H1 (cell line): ENCODE data around the gene NFIX. TPM values are rescaled to one million over a fixed set of nuclear protein-coding genes. Genes with fewer than 3 reads are reported as not detected.

ENCODE experiments used
- CTCF ChIA-PET: fragments of 300-600 bp; sonication (Branson Sonifier 250); formaldehyde crosslinking; loops from one replicate; lab custom pipeline; 2021; ENCODE audit not compliant: partially characterized antibody; lab: Charles Lee
- POLR2A ChIA-PET: fragments of 300-600 bp; sonication (Branson Sonifier 250); formaldehyde crosslinking; loops from one replicate; lab custom pipeline; 2021; ENCODE audit warnings: inconsistent platforms; ENCODE audit not compliant: partially characterized antibody; lab: Charles Lee
- DNase-seq, 2 experiments: peaks; one replicate each; pipeline versions ENCODE4 v3.0.0 to v3.0.0-alpha.2; 2010 to 2022; ENCODE audit warnings: low spot score in 2 of 2, low read depth in 1 of 2, mixed read lengths in 1 of 2
- FAIRE-seq: peaks from 2 replicates; lab custom pipeline; 2011; peaks lifted over from hg19 to GRCh38; lab: Jason Lieb, UNC
- H2AFZ ChIP-seq: 2 replicates; pipeline ENCODE4 v1.8.1; 2012; ENCODE audit warnings: low read length, inconsistent platforms
- H2AK5ac ChIP-seq: 2 replicates; pipeline ENCODE4 v1.6.1; 2013; ENCODE audit warnings: low read depth, low read length
- H2BK120ac ChIP-seq: replicated peaks from 2 replicates; pipeline ENCODE3; 2013; ENCODE audit warnings: low read depth, low read length, inconsistent platforms
- H2BK12ac ChIP-seq: 2 replicates; pipeline ENCODE4 v1.6.1; 2013; ENCODE audit warnings: low read depth, low read length
- H2BK15ac ChIP-seq: 2 replicates; pipeline ENCODE4 v1.6.1; 2013; ENCODE audit warnings: low read length
- H2BK20ac ChIP-seq: 2 replicates; pipeline ENCODE4 v1.6.1; 2013; ENCODE audit warnings: low read length
- H2BK5ac ChIP-seq: 2 replicates; pipeline ENCODE4 v1.6.1; 2013; ENCODE audit warnings: low read depth, low read length
- H3K14ac ChIP-seq: 2 replicates; pipeline ENCODE4 v1.6.1; 2013; ENCODE audit warnings: inconsistent platforms; ENCODE audit not compliant: insufficient read length
- H3K18ac ChIP-seq: 2 replicates; pipeline ENCODE4 v1.6.1; 2013; ENCODE audit warnings: low read length; ENCODE audit errors: extremely low read depth
- H3K23ac ChIP-seq: 2 replicates; pipeline ENCODE4 v1.6.1; 2013; ENCODE audit warnings: inconsistent platforms; ENCODE audit not compliant: insufficient read length
- H3K23me2 ChIP-seq: 2 replicates; pipeline ENCODE4 v1.6.1; 2013; ENCODE audit warnings: low read depth, low read length
- H3K27ac ChIP-seq: 2 replicates; pipeline ENCODE4 v1.6.1; 2011; ENCODE audit warnings: low read depth, low read length, inconsistent platforms
- H3K27me3 ChIP-seq, 4 experiments: replicated peaks in 1 of 4; 1 replicate in 1 of 4; 2 replicates in 3 of 4; pipeline versions ENCODE4 v1.6.1 to v1.8.1; 2011 to 2013; ENCODE audit warnings: low read length in 3 of 4, mild to moderate bottlenecking in 3 of 4, inconsistent platforms in 2 of 4, mixed read lengths in 2 of 4, moderate library complexity in 1 of 4; ENCODE audit not compliant: control insufficient read depth in 3 of 4, insufficient read depth in 3 of 4; ENCODE audit errors: extremely low read depth in 1 of 4
- H3K36me3 ChIP-seq, 4 experiments: 2 replicates each; pipeline versions ENCODE4 v1.6.1 to v1.8.1; 2011 to 2013; ENCODE audit warnings: mild to moderate bottlenecking in 4 of 4, low read length in 3 of 4, moderate library complexity in 2 of 4, control low read depth in 1 of 4, inconsistent platforms in 1 of 4; ENCODE audit not compliant: insufficient read depth in 4 of 4, control insufficient read depth in 2 of 4
- H3K4ac ChIP-seq: replicated peaks from 2 replicates; pipeline ENCODE3; 2013; ENCODE audit warnings: low read length, low read depth, mixed read lengths, inconsistent platforms; ENCODE audit not compliant: insufficient read length
- H3K4me1 ChIP-seq, 4 experiments: replicated peaks in 1 of 4; 1 replicate in 1 of 4; 2 replicates in 3 of 4; pipeline versions ENCODE4 v1.6.1 to v1.8.1; 2011 to 2013; ENCODE audit warnings: low read length in 3 of 4, inconsistent platforms in 2 of 4, mixed read lengths in 1 of 4; ENCODE audit not compliant: insufficient read depth in 4 of 4, control insufficient read depth in 3 of 4
- H3K4me2 ChIP-seq, 2 experiments: 2 replicates each; pipeline versions ENCODE4 v1.6.1 to v1.8.1; 2011 to 2013; ENCODE audit warnings: low read depth in 2 of 2, low read length in 2 of 2, control low read depth in 1 of 2, inconsistent platforms in 1 of 2, mild to moderate bottlenecking in 1 of 2; ENCODE audit not compliant: insufficient read depth in 1 of 2
- H3K4me3 ChIP-seq, 4 experiments: fragments of 200-600, 300-600 bp in 1 of 4; sonication (generic), shearing (Covaris generic), sonication (Bioruptor Twin) in 1 of 4; 2 replicates each; pipeline versions ENCODE4 v1.5.1 to v1.8.1; 2011 to 2016; ENCODE audit warnings: low read length in 4 of 4, low read depth in 3 of 4, control low read depth in 2 of 4, inconsistent platforms in 2 of 4, mild to moderate bottlenecking in 2 of 4, mixed read lengths in 1 of 4, moderate library complexity in 1 of 4; ENCODE audit not compliant: insufficient read depth in 2 of 4; ENCODE audit errors: extremely low read depth in 1 of 4
- H3K56ac ChIP-seq: replicated peaks from 2 replicates; pipeline ENCODE3; 2013; ENCODE audit warnings: low read depth, mild to moderate bottlenecking, mixed read lengths, low read length, inconsistent platforms; ENCODE audit not compliant: insufficient read length
- H3K79me1 ChIP-seq: 2 replicates; pipeline ENCODE4 v1.6.1; 2013; ENCODE audit warnings: low read depth, low read length, control low read depth
- H3K79me2 ChIP-seq, 2 experiments: 2 replicates each; pipeline versions ENCODE4 v1.6.1 to v1.8.1; 2012 to 2013; ENCODE audit warnings: low read length in 2 of 2, mild to moderate bottlenecking in 2 of 2, inconsistent platforms in 1 of 2; ENCODE audit not compliant: insufficient read depth in 2 of 2, control insufficient read depth in 1 of 2
- H3K9ac ChIP-seq, 4 experiments: replicated peaks in 1 of 4; 1 replicate in 1 of 4; 2 replicates in 3 of 4; pipeline versions ENCODE4 v1.6.1 to v1.8.1; 2011 to 2013; ENCODE audit warnings: low read depth in 3 of 4, low read length in 3 of 4, control low read depth in 2 of 4, mild to moderate bottlenecking in 2 of 4, moderate library complexity in 2 of 4, inconsistent platforms in 1 of 4; ENCODE audit errors: extremely low read depth in 1 of 4
- H3K9me3 ChIP-seq, 2 experiments: 2 replicates each; pipeline versions ENCODE4 v1.6.1 to v1.8.1; 2012 to 2013; ENCODE audit warnings: mild to moderate bottlenecking in 2 of 2, moderate library complexity in 2 of 2, control low read depth in 1 of 2, inconsistent platforms in 1 of 2, low read depth in 1 of 2, low read length in 1 of 2, mixed read lengths in 1 of 2; ENCODE audit not compliant: insufficient read depth in 2 of 2
- H4K20me1 ChIP-seq, 2 experiments: replicated peaks in 1 of 2; 2 replicates each; pipeline versions ENCODE3 to v1.8.1; 2011 to 2013; ENCODE audit warnings: inconsistent platforms in 2 of 2, low read length in 2 of 2, mild to moderate bottlenecking in 1 of 2; ENCODE audit not compliant: insufficient read depth in 2 of 2, control insufficient read depth in 1 of 2
- H4K5ac ChIP-seq: 2 replicates; pipeline ENCODE4 v1.6.1; 2013; ENCODE audit warnings: low read length, low read depth, mixed read lengths, inconsistent platforms; ENCODE audit not compliant: insufficient read length
- H4K8ac ChIP-seq: 2 replicates; pipeline ENCODE4 v1.8.0; 2013; ENCODE audit warnings: mild to moderate bottlenecking, moderate library complexity, low read length, inconsistent platforms; ENCODE audit not compliant: insufficient read depth; ENCODE audit errors: extremely low read depth
- H4K91ac ChIP-seq: replicated peaks from 2 replicates; pipeline ENCODE3; 2013; ENCODE audit warnings: low read length, mixed read lengths, inconsistent platforms; ENCODE audit not compliant: insufficient read length
- CTBP2 ChIP-seq: IDR thresholded peaks from 2 replicates; pipeline ENCODE4 v1.7.0; 2011; ENCODE audit warnings: borderline replicate concordance, mild to moderate bottlenecking, moderate library complexity, mixed read lengths, low read length; ENCODE audit not compliant: insufficient read depth, insufficient read length
- EZH2 ChIP-seq: fragments of 200-600 bp; sonication (generic); IDR thresholded peaks from 2 replicates; pipeline ENCODE4 v1.7.1; 2012; ENCODE audit warnings: low read depth, mild to moderate bottlenecking, moderate library complexity, low read length, inconsistent platforms; ENCODE audit not compliant: severe bottlenecking
- SUZ12 ChIP-seq: fragments of 200-600 bp; sonication (generic); IDR thresholded peaks from 2 replicates; pipeline ENCODE4 v1.6.1; 2012; ENCODE audit warnings: mild to moderate bottlenecking, inconsistent platforms, low read length, moderate library complexity, mixed read lengths
- WGBS, 2 experiments: shearing (Covaris generic) in 1 of 2; methylation state at CpG; one replicate each; pipeline versions ENCODE4 v1.1.6 to v1.1.7; 2013 to 2015; ENCODE audit warnings: low lambda C conversion rate in 2 of 2, mixed read lengths in 2 of 2, inconsistent platforms in 1 of 2, low coverage in 1 of 2, missing lambda C conversion rate in 1 of 2; ENCODE audit not compliant: insufficient replicate concordance in 2 of 2, insufficient coverage in 1 of 2, insufficient read length in 1 of 2; ENCODE audit errors: extremely low coverage in 1 of 2, missing lambda C conversion rate in 1 of 2; 5-methylcytosine and 5-hydroxymethylcytosine counted together
- polyA plus RNA-seq, 7 experiments: library from polyadenylated mRNA; depleted of rRNA in 3 of 7; stranded (reverse) in 5 of 7; unstranded in 2 of 7; fragments of >200 nt in 5 of 7; fragments of 200-250 nt in 2 of 7; gene quantifications; 1 replicate in 5 of 7; 2 replicates in 1 of 7; 4 replicates in 1 of 7; pipeline versions ENCODE4 v1.2.1 to v1.2.3, GENCODE V29; 2011 to 2013; ENCODE audit warnings: missing spikeins in 2 of 7, mixed read lengths in 2 of 7
- total RNA-seq: library from RNA; stranded (reverse); fragmentation: NEBNext Ultra II Directional; extraction: Animal tissue kit (Norgen Biotek cat#: 25700); gene quantifications from 2 replicates; pipeline ENCODE4 v1.2.1, GENCODE V29; 2021

NFIX gene
- total and polyA plus RNA-seq, 2 of the 8 experiments (the other 6 are each of a cell fraction or from before 2014, with no cell fraction given) = 0.03 to 0.20 TPM

- peaks cover 73 to 99% (median 93%) of the 10 kb centered on the region in 4 experiments for H3K27me3 ChIP-seq
- no peak overlapping the region for H2AK5ac ChIP-seq
- H3K79me1 ChIP-seq = no peaks in the 10 kb centered on the region
- no peak overlapping the region for H2BK15ac ChIP-seq
- no peak overlapping the region for H3K4me3 ChIP-seq
- no peak overlapping the region for H4K5ac ChIP-seq
- DNase-seq (no peak), FAIRE-seq (no peak)
- H3K56ac ChIP-seq = no peak overlapping the region
- H2AFZ ChIP-seq = no peak overlapping the region
- no peak overlapping the region for H4K8ac ChIP-seq
- H3K23ac ChIP-seq = no peak overlapping the region
- H3K9me3 ChIP-seq = no peaks in the 10 kb centered on the region
- no peak overlapping the region; a peak in 1 of 4 replicates for H3K4me2 ChIP-seq
- H3K4me1 ChIP-seq = peaks cover 0 to 18% (median 12%) of the 10 kb centered on the region in 4 experiments; a peak in 6 of 7 replicates
- no peak overlapping the region for H3K14ac ChIP-seq
- no peak overlapping the region for H3K27ac ChIP-seq
- H4K91ac ChIP-seq = no peak overlapping the region
- CTCF ChIA-PET = interaction anchor here (0.7 to 15.0 kb wide), 8 partner anchors 11 to 86 kb away, joined by 3 to 760 read pairs (median 42); no protein-coding TSS in a partner anchor
- H3K9ac ChIP-seq = no peak overlapping the region
- no peak overlapping the region for H3K4ac ChIP-seq
- H3K36me3 ChIP-seq = peaks cover 0 to 2% (median 0%) of the 10 kb centered on the region in 4 experiments; a peak in 1 of 8 replicates
- peaks cover 3 to 18% of the 10 kb centered on the region in 2 experiments for H4K20me1 ChIP-seq
- no peak overlapping the region for H2BK120ac ChIP-seq
- H3K23me2 ChIP-seq = peaks cover 2% of the 10 kb centered on the region; the same call in 1 of the 2 replicates
- no peak overlapping the region for H3K18ac ChIP-seq
- TF ChIP-seq CTBP2 (no peak), EZH2 (peak; percentile 18), SUZ12 (peak; percentile 11; the same call in 1 of the 2 replicates)
- no peak overlapping the region for H2BK5ac ChIP-seq
- H3K79me2 ChIP-seq = no peaks in the 10 kb centered on the region
- no peak overlapping the region for H2BK20ac ChIP-seq
- WGBS, 2 experiments = 40% methylated on average over 14 of the region's 14 CpGs; no CpG with 5 or more reads in 1 of the 2 experiments
- POLR2A ChIA-PET = interaction anchor here (1.2 to 3.2 kb wide), 5 partner anchors 9 to 74 kb away, joined by 3 to 17 read pairs (median 6); no protein-coding TSS in a partner anchor
- 0 out of 2 replicates have a peak overlapping the region, but pooled peaks have one; percentile 39 for H2BK12ac ChIP-seq
These were observed 31.4 kb downstream of the NFIX start for GRCh38 chr19:13026462-13027370.
